Endothelial cell (in vitro differentiated cells): Measurements from ENCODE around the gene FCHO1. TPM values are rescaled to one million over a fixed set of nuclear protein-coding genes. Genes with fewer than 3 reads are reported as not detected.

Experiments
- DNase-seq: peaks from one replicate; pipeline ENCODE4 v3.0.0; 2021; ENCODE audit warnings: low spot score
- H3K27ac Mint-ChIP-seq: one replicate; pipeline ENCODE4 v1.8.0; 2021; ENCODE audit warnings: mixed read lengths, inconsistent platforms; ENCODE audit not compliant: unreplicated experiment
- H3K27me3 Mint-ChIP-seq: one replicate; pipeline ENCODE4 v1.8.0; 2021; ENCODE audit warnings: mild to moderate bottlenecking, moderate library complexity, mixed read lengths, inconsistent platforms; ENCODE audit not compliant: unreplicated experiment
- H3K36me3 Mint-ChIP-seq: one replicate; pipeline ENCODE4 v1.8.0; 2021; ENCODE audit warnings: mild to moderate bottlenecking, low read depth, mixed read lengths, inconsistent platforms; ENCODE audit not compliant: unreplicated experiment
- H3K4me1 Mint-ChIP-seq: one replicate; pipeline ENCODE4 v1.8.0; 2021; ENCODE audit warnings: mild to moderate bottlenecking, mixed read lengths, inconsistent platforms; ENCODE audit not compliant: unreplicated experiment
- H3K4me3 Mint-ChIP-seq: one replicate; pipeline ENCODE4 v1.8.0; 2021; ENCODE audit warnings: mild to moderate bottlenecking, mixed read lengths, inconsistent platforms; ENCODE audit not compliant: unreplicated experiment
- H3K9me3 Mint-ChIP-seq: one replicate; pipeline ENCODE4 v1.8.0; 2021; ENCODE audit warnings: mixed read lengths, inconsistent platforms; ENCODE audit not compliant: unreplicated experiment
- total RNA-seq: library from RNA; stranded (reverse); fragmentation: NEBNext Ultra II Directional; extraction: Animal tissue kit (Norgen Biotek cat#: 25700); gene quantifications from one replicate; pipeline ENCODE4 v1.2.1, GENCODE V29; 2021; ENCODE audit not compliant: unreplicated experiment
- TF ChIP-seq, protein P1 (sequence below): fragments of 200-600 bp; sonication (generic); IDR thresholded peaks from one replicate; pipeline ENCODE4 v1.5.0; 2021; ENCODE audit warnings: antibody characterized with exemption; ENCODE audit not compliant: unreplicated experiment

FCHO1 gene
- total RNA-seq, 1 donor from 2014 or later = 2.7 TPM

DNA sequence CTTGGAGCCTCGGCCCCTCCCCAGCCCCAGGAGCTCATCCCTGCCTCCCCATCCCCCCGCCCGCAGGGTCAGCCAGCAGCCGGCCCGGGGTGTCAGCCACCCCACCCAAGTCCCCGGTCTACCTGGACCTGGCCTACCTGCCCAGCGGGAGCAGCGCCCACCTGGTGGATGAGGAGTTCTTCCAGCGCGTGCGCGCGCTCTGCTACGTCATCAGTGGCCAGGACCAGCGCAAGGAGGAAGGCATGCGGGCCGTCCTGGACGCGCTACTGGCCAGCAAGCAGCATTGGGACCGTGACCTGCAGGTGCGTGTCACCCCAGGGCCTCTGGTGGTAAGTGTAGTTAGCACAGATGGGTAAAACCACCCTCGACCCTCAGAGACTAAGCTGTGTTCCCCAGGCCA, 18.1 kb upstream of the FCHO1 start:
- H3K27me3 Mint-ChIP-seq = peaks cover 3% of the 10 kb centered on the region
- no peak overlapping the region for H3K4me3 Mint-ChIP-seq
- no peak for DNase-seq
- peaks cover 5% of the 10 kb centered on the region for H3K4me1 Mint-ChIP-seq
- TF ChIP-seq, protein P1, sequence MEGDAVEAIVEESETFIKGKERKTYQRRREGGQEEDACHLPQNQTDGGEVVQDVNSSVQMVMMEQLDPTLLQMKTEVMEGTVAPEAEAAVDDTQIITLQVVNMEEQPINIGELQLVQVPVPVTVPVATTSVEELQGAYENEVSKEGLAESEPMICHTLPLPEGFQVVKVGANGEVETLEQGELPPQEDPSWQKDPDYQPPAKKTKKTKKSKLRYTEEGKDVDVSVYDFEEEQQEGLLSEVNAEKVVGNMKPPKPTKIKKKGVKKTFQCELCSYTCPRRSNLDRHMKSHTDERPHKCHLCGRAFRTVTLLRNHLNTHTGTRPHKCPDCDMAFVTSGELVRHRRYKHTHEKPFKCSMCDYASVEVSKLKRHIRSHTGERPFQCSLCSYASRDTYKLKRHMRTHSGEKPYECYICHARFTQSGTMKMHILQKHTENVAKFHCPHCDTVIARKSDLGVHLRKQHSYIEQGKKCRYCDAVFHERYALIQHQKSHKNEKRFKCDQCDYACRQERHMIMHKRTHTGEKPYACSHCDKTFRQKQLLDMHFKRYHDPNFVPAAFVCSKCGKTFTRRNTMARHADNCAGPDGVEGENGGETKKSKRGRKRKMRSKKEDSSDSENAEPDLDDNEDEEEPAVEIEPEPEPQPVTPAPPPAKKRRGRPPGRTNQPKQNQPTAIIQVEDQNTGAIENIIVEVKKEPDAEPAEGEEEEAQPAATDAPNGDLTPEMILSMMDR = no peak
- no peaks in the 10 kb centered on the region for H3K9me3 Mint-ChIP-seq
- peaks cover 48% of the 10 kb centered on the region for H3K36me3 Mint-ChIP-seq
- H3K27ac Mint-ChIP-seq = no peak overlapping the region

- peaks cover 50% of the 10 kb centered on the region for H3K36me3 Mint-ChIP-seq
- DNase-seq = no peak
- peaks cover 5% of the 10 kb centered on the region for H3K4me1 Mint-ChIP-seq
- H3K9me3 Mint-ChIP-seq = no peaks in the 10 kb centered on the region
- peaks cover 4% of the 10 kb centered on the region for H3K27me3 Mint-ChIP-seq
- H3K27ac Mint-ChIP-seq = no peak overlapping the region
- TF ChIP-seq, protein P1 = no peak
- no peak overlapping the region for H3K4me3 Mint-ChIP-seq
These were observed 17.1 kb upstream of the FCHO1 start for GRCh38 chr19:17734146-17734545.

GRCh38 chr19:17735410-17735809, 15.9 kb upstream of the FCHO1 start:
- peaks cover 3% of the 10 kb centered on the region for H3K27me3 Mint-ChIP-seq
- H3K4me1 Mint-ChIP-seq = peaks cover 5% of the 10 kb centered on the region
- no peaks in the 10 kb centered on the region for H3K9me3 Mint-ChIP-seq
- DNase-seq = no peak
- H3K36me3 Mint-ChIP-seq = peaks cover 41% of the 10 kb centered on the region
- no peak overlapping the region for H3K27ac Mint-ChIP-seq
- no peak overlapping the region for H3K4me3 Mint-ChIP-seq
- TF ChIP-seq, protein P1 = no peak

DNA sequence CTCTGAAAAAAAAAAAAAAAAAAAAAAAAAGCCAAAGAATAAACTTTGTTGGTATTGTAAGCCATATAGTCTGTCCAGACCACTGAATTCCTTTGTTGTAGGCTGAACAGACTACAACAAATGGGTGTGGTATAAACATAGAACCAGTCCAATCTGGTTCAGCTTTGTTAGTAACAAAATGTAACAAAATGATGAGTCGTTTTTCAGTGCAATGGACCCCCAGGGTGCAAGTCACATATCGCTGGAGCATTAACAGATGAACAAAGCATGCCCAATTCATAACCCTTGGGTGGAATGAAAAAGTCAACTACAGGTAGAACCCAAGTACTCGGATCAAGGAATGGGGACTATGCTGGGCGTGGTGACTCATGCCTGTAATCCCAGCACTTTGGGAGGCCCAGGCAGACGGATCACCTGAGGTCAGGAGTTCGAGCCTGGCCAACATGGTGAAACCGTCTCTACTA, 13.6 kb upstream of the FCHO1 start:
- H3K27ac Mint-ChIP-seq = no peak overlapping the region
- H3K9me3 Mint-ChIP-seq = no peaks in the 10 kb centered on the region
- peaks cover 3% of the 10 kb centered on the region for H3K27me3 Mint-ChIP-seq
- H3K36me3 Mint-ChIP-seq = peaks cover 31% of the 10 kb centered on the region
- TF ChIP-seq, protein P1 = no peak
- no peaks in the 10 kb centered on the region for H3K4me1 Mint-ChIP-seq
- DNase-seq = no peak
- H3K4me3 Mint-ChIP-seq = no peak overlapping the region

DNA sequence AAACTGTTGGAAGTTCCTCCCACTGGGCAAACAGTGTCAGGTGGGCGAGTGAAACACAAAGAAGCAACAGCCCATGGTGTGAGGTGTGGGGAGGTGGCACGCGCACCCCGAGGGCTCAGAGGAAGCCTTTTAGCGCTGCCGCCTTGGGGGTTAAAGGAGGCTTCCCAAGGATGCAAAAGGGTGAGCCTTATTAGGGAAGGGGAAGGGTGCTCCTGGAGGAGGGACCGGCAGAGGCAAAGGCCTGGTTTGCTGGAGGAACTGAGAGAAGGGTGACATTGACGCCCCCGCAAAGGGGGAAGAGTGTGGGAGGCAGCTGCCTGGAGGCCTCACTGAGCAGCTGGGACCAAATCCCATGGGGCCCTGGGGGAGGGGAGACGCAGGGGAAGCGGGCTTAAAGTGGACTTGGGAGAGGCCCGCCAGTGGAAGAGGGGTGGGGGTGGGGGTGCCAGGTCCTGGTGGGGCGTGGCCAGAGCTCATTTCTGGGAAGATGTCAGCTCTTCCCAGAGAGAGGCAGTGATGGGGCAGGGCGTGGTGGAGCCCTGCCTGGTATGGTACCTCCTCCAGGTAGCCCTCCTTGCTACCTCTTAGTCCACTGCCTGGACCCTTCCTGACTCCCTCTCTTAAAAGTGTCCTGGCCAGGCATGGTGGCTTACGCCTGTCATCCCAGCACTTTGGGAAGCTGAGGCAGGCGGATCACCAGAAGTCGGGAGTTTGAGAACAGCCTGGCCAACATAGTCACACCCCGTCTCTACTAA, 12.0 kb upstream of the FCHO1 start:
- no peak overlapping the region for H3K27ac Mint-ChIP-seq
- H3K4me1 Mint-ChIP-seq = no peaks in the 10 kb centered on the region
- peaks cover 25% of the 10 kb centered on the region for H3K36me3 Mint-ChIP-seq
- DNase-seq = no peak
- H3K27me3 Mint-ChIP-seq = peaks cover 4% of the 10 kb centered on the region
- no peaks in the 10 kb centered on the region for H3K9me3 Mint-ChIP-seq
- H3K4me3 Mint-ChIP-seq = no peak overlapping the region
- TF ChIP-seq, protein P1 = no peak
